GM12801 (cell line): ENCODE measurements around the gene TRPV2.

ENCODE experiments used
- TF ChIP-seq, protein P1 (sequence below): IDR thresholded peaks from one replicate; pipeline ENCODE4 v1.5.1; 2011; ENCODE audit warnings: control low read depth; ENCODE audit not compliant: insufficient read length; ENCODE audit errors: extremely low read depth

Gene TRPV2

DNA sequence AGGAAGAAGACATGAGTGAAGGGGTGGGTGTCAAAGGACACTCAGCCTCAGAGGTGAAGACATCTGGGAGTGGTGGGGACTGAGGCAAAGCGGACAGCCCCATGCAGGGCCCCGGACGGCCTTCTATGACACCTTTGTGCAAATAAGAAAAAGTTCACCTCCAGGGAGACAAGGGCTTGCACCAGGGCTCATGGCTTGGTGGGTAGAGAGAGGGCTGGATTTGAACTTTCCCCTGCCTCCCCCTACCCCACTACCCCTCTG lies 46.2 kb downstream of the TRPV2 start:
- TF ChIP-seq, protein P1, sequence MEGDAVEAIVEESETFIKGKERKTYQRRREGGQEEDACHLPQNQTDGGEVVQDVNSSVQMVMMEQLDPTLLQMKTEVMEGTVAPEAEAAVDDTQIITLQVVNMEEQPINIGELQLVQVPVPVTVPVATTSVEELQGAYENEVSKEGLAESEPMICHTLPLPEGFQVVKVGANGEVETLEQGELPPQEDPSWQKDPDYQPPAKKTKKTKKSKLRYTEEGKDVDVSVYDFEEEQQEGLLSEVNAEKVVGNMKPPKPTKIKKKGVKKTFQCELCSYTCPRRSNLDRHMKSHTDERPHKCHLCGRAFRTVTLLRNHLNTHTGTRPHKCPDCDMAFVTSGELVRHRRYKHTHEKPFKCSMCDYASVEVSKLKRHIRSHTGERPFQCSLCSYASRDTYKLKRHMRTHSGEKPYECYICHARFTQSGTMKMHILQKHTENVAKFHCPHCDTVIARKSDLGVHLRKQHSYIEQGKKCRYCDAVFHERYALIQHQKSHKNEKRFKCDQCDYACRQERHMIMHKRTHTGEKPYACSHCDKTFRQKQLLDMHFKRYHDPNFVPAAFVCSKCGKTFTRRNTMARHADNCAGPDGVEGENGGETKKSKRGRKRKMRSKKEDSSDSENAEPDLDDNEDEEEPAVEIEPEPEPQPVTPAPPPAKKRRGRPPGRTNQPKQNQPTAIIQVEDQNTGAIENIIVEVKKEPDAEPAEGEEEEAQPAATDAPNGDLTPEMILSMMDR, result no peak

DNA sequence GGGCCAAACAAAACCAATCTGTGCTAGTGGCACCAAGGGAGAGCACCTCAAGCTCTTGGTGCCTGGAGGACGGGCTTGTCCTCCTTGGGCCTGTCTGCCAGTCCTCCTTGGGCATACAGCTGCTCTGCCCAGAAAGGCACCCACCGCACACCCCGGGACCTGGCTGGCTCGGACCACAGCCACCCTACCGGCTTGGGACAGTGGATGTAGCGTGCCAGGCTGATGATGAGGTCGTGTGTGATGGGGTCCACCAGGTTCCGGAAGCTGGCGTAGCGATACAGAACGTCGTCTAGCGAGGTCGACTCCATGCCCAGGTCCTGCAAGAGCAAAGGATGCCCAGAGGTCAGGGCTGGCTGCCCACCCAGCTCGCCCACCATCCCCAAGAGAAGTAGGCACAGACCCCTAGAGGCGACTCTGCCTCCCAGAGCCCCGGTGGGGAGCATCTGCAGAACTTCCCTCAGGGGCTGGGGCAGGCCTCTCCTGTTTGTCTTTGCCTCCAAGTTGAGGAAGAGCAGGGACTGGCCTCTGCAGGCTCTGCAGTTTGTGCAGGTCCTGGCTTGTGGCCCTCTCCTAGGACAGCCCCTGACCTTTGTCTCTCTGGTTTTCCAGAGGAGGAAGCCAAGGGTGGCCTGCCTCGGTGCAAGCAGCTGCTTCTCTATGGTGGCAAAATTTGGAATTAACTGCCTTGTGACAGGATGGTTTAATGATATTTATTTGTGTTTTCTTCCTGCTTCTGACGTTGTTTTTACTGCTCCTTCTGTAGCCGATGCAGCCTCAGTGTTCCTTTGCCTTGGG lies 46.9 kb downstream of the TRPV2 start:
- TF ChIP-seq, protein P1, result no peak

DNA sequence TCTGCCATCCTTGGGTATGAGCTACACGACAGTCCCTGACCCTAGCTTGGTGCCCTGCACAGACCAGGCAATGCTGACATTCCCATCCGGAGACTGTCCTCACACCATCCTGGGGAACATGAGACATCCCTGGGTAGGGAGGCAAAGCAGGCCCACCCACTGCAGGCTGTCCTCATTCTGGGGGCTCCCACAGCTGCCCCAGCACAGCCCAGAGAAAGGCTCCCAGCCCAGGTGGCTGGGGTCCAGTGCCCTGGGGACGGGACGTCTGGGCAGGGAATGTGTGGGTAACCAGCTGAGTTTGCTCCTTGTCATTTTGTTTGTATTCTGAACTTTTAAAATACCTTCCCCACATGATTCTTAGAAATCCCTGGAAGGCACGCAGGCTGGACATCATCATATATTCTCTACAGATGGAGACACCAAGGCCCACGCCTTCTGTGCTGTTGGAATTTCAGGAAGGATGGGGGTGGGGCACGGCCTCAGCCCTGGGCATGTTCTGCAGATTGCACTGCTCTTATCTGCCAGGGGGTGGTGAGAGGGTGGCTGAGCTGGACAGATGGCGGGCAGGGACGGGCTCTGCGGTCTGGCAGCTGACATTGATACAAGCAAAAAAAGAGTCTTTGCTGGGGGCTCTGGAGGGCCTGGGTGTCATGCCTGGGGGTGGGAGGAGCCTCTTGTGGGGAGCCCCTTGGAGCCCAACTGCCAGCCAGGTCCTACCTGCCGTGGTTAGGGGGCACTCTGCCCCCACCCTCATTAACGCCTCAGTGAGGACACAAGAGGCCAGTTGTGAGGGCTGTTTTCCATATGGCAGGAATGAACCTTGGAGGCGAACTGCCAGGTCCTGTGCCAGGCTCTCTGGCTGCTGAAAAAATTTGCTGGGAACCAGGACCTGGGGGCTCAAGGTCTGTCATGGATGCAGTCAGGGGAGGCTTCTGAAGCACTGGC lies 48.3 kb downstream of the TRPV2 start:
- TF ChIP-seq, protein P1, result no peak

DNA sequence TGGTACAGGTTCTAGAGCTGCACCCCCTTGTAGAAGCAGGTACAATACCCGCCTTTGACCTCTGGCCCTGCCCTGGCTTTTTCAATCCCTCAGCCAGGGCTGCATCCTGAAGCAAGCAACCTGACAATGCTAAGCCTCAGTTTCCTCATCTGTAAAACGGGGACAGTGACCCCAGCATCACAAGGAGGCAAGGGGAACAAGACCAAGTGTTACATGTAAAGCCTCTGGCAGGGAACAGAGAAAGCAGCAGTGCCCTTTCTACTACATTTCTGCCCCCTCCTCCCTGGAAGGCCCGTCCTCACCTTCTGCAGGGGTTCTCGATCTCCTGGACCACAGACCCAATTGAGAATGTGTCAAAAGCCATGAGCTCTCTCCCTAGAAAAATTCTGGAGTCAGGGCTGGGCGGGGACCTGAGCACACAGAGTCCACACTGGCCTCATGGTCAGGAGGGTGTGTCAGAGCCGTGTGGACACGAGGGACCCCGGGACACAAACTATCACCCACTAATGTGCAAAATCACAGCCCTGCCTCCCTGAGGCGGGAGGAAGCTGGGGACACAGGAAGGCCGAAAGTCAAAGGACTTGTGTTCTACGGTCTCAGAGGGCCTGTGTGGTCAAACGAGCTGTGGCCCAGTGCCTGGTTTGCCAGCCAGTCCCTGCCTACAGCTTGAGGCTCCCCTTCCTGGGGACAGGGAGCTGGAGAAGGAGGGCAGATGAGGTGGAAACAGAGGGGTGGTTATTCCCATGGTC lies 49.1 kb downstream of the TRPV2 start:
- TF ChIP-seq, protein P1, result no peak

DNA sequence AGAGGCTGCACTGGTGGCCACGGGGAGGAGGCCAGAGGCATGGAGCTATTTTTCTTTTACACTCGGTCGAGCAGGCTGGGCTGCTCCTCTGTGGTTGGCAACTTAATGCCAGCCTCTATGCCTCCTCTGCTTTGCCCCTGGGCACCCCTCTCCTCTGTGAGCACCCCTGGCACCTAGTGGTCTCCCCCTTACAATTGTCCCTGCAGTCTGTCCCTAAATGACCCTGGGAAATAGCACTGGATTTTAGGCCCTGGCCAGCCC lies 49.6 kb downstream of the TRPV2 start:
- TF ChIP-seq, protein P1, result no peak

DNA sequence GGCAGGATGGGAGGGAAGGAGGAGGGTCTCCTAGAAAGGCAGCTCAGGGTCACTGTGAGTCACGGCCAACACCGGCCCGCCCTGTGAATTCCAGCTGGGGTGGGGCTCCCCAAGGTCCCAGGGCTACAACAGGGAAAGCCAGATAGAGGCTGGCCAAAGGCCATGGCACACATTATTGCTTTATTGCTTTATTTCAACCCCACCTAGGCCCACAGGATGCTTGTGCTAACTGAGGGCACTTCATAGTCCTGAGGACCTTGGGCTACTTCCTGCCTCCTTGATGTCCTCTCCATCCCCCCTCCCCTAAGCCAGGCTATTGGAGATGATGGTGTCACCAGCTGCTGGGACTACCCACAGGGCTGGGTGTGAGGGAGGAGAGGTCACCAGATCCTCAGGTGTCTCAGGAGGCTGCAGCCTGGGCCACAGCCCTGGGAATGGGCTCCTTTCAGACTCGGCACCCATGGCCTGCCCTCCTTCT lies 50.5 kb downstream of the TRPV2 start:
- TF ChIP-seq, protein P1, result no peak

DNA sequence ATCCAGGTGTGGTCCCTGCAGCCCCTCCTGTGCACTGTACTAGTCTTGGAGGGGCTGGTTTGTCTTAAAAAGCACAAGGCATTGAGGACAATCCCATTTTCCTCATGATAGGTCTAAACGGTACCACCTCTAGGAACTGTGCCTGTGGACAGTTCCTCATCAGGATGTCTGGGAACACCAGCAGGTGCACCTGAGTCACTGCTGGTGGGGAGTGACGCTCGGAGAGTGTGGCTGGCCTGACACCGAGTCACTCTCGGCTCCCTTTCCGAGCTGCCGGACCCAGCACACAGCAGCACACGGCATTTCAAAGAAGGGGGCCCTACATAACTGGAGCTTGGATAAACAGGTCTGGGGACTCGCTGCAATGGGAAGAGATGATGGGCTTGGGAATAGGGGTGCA lies 51.0 kb downstream of the TRPV2 start:
- TF ChIP-seq, protein P1, result no peak
